ENCODE measurements around the gene CXCL11.
A peak's percentile ranks its signal among the peaks of the same experiment; 100 is the strongest.

CXCL11 gene

DNA sequence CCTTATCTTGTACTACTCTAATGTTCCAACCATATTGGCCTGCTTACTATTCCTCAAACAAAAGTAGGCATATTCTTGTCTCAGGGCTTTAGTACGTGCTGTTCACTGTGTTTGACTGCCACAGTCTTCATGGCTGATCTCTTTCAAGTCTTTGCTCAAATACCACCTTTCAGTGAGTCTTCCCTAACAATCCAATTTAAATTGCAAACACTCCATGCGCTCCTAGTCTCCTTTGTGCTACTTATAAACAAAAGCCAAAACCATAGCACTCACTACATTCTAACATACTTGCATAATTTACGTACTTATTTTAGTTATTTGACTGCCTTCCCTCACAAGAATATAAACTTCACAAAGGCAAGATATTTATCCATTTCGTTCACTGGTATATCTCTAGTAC is 36.9 kb upstream of the CXCL11 start:
- DNase-seq (ENCODE audit: insufficient read length, low spot score) (peak; percentile 20), FAIRE-seq (no peak)
- TF ChIP-seq CTCF (IDR thresholded peaks at IDR 0.05; ENCODE audit: insufficient read depth, missing control alignments): no peak

DNA sequence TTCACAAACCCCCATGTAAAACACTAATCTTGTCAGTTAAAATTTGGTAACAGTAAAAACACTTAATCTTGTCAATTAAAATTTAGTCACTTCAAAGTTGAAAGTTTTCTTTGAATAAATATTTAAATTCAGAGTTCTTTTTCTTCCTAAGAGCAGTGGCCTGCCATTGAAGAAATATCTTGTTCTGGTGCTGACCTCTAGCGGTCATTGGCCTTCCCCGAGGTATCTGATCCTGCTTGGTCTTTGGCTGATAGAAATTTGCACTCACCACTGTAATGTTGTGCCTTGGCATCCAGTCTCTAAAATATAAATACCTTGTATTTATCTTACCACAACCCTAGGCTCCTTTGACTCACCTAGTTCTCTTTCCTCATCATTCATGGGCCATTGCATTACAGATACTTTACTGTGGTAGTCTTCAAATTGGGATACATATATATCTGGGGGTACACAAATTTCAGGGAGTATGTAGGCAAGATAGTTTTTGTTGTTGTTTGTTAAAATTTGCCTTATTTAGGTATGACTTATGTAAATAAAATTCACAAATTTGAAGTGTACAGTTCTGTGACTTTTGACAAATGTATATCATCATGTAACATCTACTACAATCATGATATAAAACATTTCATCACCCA is 31.9 kb upstream of the CXCL11 start:
- DNase-seq (ENCODE audit: insufficient read length, low spot score): peak; percentile 22
- FAIRE-seq: peak; percentile 80
- peak; percentile 92 for TF ChIP-seq CTCF (IDR thresholded peaks at IDR 0.05; ENCODE audit: insufficient read depth, missing control alignments)

DNA sequence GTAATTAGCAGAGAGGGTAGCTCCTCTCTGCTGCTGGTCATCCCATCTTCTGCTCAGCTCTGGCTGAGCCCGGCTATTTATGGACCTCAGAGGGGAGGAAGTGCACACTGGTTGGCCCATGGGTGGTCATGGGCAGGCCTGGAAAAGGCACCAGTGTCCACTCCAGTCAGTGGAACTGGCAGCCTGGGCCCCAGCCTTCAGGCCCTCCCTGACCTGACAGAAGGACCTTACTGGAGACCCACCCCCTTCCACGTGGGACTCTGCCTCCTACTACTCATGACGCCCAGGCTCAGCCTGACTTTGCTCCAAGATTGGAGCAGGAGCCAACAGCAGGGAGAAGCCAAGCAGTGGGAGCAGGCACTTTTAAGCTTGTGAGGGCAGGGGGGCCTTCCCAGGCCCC is 30.7 kb upstream of the CXCL11 start:
- no peak for TF ChIP-seq CTCF (IDR thresholded peaks at IDR 0.05; ENCODE audit: insufficient read depth, missing control alignments)
- DNase-seq (ENCODE audit: insufficient read length, low spot score): no peak
- FAIRE-seq: no peak

- DNase-seq (ENCODE audit: insufficient read length, low spot score) (no peak), FAIRE-seq (no peak)
- TF ChIP-seq CTCF (IDR thresholded peaks at IDR 0.05; ENCODE audit: insufficient read depth, missing control alignments): no peak
Observed at GRCh38 chr4:76061982-76062381, 26.1 kb upstream of the CXCL11 start.

GRCh38 chr4:76061421-76061820 is 25.6 kb upstream of the CXCL11 start:
- FAIRE-seq (no peak), DNase-seq (ENCODE audit: insufficient read length, low spot score) (no peak)
- TF ChIP-seq CTCF (IDR thresholded peaks at IDR 0.05; ENCODE audit: insufficient read depth, missing control alignments): no peak

- DNase-seq (ENCODE audit: insufficient read length, low spot score): no peak
- no peak for TF ChIP-seq CTCF (IDR thresholded peaks at IDR 0.05; ENCODE audit: insufficient read depth, missing control alignments)
- no peak for FAIRE-seq
Observed at GRCh38 chr4:76060506-76060905, 24.6 kb upstream of the CXCL11 start.

DNA sequence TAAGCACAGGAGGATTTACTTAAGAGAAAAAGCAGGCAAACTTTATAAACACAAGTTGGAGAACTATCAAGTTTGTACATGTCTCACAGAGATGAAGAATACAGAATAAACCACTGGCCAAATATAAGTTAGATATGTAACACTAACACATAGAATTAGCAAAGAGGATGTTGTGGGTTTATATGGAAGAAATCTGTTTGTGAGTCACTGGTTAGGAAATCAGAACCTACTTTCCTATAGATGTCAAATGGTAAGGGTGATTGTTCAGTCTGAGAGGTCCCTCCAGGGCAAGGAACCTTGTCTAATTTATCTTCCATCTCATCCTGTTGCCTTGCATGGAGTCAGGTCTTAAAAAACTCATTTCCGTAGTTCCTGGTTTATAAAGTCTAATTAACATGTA is 23.9 kb upstream of the CXCL11 start:
- DNase-seq (ENCODE audit: insufficient read length, low spot score) (no peak), FAIRE-seq (peak; percentile 11)
- no peak for TF ChIP-seq CTCF (IDR thresholded peaks at IDR 0.05; ENCODE audit: insufficient read depth, missing control alignments)
